Keratinocyte (primary cell): Measurements from ENCODE around the gene ZC3H8.

Experiments
- EZH2 ChIP-seq: IDR thresholded peaks from one replicate; pipeline ENCODE4 v1.6.1; 2012; ENCODE audit warnings: inconsistent platforms, mild to moderate bottlenecking, low read length, moderate library complexity
- TF ChIP-seq, protein P1 (sequence below), 3 experiments: IDR thresholded peaks in 1 of 3; conservative IDR thresholded peaks in 1 of 3; optimal IDR thresholded peaks in 1 of 3; 2 replicates in 2 of 3; 3 replicates in 1 of 3; pipeline versions ENCODE3 to v1.5.1; 2011; ENCODE audit warnings: low read length in 3 of 3, mild to moderate bottlenecking in 3 of 3, moderate library complexity in 2 of 3, control low read depth in 1 of 3, inconsistent platforms in 1 of 3; ENCODE audit not compliant: insufficient read depth in 2 of 3; ENCODE audit errors: extremely low read depth in 1 of 3

DNA sequence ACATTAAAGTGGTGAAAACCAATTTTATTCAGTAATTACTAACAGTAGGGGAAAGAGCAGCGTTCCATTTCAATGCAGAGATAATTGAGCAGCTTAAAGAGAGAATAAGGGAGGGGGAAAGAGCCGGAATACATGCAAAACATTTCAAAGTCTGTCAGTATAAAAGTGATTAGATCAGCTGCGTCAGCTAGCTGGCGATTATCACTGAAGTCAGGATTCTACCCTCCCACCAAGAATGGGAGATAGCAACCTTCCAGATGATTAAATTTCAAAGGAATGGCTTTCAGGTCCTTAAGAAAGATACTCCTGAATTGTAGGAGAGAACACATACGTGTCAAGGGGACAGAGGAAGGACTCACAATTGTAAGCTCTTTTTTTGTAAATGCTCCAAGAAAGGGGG lies 17.8 kb upstream of the ZC3H8 start:
- TF ChIP-seq, protein P1, sequence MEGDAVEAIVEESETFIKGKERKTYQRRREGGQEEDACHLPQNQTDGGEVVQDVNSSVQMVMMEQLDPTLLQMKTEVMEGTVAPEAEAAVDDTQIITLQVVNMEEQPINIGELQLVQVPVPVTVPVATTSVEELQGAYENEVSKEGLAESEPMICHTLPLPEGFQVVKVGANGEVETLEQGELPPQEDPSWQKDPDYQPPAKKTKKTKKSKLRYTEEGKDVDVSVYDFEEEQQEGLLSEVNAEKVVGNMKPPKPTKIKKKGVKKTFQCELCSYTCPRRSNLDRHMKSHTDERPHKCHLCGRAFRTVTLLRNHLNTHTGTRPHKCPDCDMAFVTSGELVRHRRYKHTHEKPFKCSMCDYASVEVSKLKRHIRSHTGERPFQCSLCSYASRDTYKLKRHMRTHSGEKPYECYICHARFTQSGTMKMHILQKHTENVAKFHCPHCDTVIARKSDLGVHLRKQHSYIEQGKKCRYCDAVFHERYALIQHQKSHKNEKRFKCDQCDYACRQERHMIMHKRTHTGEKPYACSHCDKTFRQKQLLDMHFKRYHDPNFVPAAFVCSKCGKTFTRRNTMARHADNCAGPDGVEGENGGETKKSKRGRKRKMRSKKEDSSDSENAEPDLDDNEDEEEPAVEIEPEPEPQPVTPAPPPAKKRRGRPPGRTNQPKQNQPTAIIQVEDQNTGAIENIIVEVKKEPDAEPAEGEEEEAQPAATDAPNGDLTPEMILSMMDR (optimal IDR thresholded peaks at IDR 0.05 in 1 of 3, IDR thresholded peaks at IDR 0.05 in 1 of 3, conservative IDR thresholded peaks at IDR 0.05 in 1 of 3; ENCODE audit: extremely low read depth in 1 of 3, insufficient read depth in 2 of 3, low read length in 3 of 3), result no peak
- TF ChIP-seq EZH2, result no peak
